ENCODE results near the gene FLCN. TPM values are rescaled to one million over a fixed set of nuclear protein-coding genes. Genes with fewer than 3 reads are reported as not detected.

FLCN gene
- total RNA-seq, 4 donors from 2014 or later, result 13.2 to 82.0 (median 61.5) TPM

- Histone ChIP-seq H3K4me3 (no peak overlapping the region), H3K27ac (no peak overlapping the region), H3K27me3 (no peaks in the 10 kb centered on the region), H3K4me1 (no peaks in the 10 kb centered on the region), H3K9me3 (no peaks in the 10 kb centered on the region), H3K36me3 (no peaks in the 10 kb centered on the region)
- no peak for DNase-seq
- TF ChIP-seq POLR2A (IDR thresholded peaks at IDR 0.05) (no peak), CTCF (IDR thresholded peaks at IDR 0.05) (no peak)
- intact Hi-C loops (cut with DNase I; ENCODE audit: low total_unique reads), result no loop called here
These were observed 61.1 kb downstream of the FLCN start for GRCh38 chr17:17175917-17176316.

- TF ChIP-seq POLR2A (IDR thresholded peaks at IDR 0.05), result no peak
- no peak for TF ChIP-seq CTCF (IDR thresholded peaks at IDR 0.05)
- Histone ChIP-seq H3K4me3 (no peak overlapping the region), H3K4me1 (no peaks in the 10 kb centered on the region), H3K27ac (no peak overlapping the region), H3K9me3 (no peaks in the 10 kb centered on the region), H3K36me3 (no peaks in the 10 kb centered on the region), H3K27me3 (no peaks in the 10 kb centered on the region)
- DNase-seq, result no peak
- intact Hi-C loops (cut with DNase I; ENCODE audit: low total_unique reads), result no loop called here
These were observed 61.6 kb downstream of the FLCN start for GRCh38 chr17:17175340-17175739.

- no peak for DNase-seq
- Histone ChIP-seq H3K27ac (no peak overlapping the region), H3K9me3 (no peaks in the 10 kb centered on the region), H3K4me3 (no peak overlapping the region), H3K4me1 (no peaks in the 10 kb centered on the region), H3K27me3 (no peaks in the 10 kb centered on the region), H3K36me3 (no peaks in the 10 kb centered on the region)
- TF ChIP-seq CTCF (IDR thresholded peaks at IDR 0.05) (no peak), POLR2A (IDR thresholded peaks at IDR 0.05) (no peak)
- intact Hi-C loops (cut with DNase I; ENCODE audit: low total_unique reads), result no loop called here
These were observed 63.0 kb downstream of the FLCN start for GRCh38 chr17:17173921-17174320.

- DNase-seq, result no peak
- Histone ChIP-seq H3K9me3 (no peaks in the 10 kb centered on the region), H3K4me1 (no peaks in the 10 kb centered on the region), H3K4me3 (no peak overlapping the region), H3K27me3 (no peaks in the 10 kb centered on the region), H3K36me3 (no peaks in the 10 kb centered on the region), H3K27ac (no peak overlapping the region)
- TF ChIP-seq CTCF (IDR thresholded peaks at IDR 0.05) (no peak), POLR2A (IDR thresholded peaks at IDR 0.05) (no peak)
- intact Hi-C loops (cut with DNase I; ENCODE audit: low total_unique reads), result no loop called here
These were observed 64.0 kb downstream of the FLCN start for GRCh38 chr17:17172990-17173389.

- Histone ChIP-seq H3K27me3 (no peaks in the 10 kb centered on the region), H3K27ac (no peak overlapping the region), H3K9me3 (no peaks in the 10 kb centered on the region), H3K4me1 (no peaks in the 10 kb centered on the region), H3K36me3 (no peaks in the 10 kb centered on the region), H3K4me3 (no peak overlapping the region)
- peak in 1 of 2 donors; percentile 49 for DNase-seq
- TF ChIP-seq CTCF (IDR thresholded peaks at IDR 0.05) (no peak), POLR2A (IDR thresholded peaks at IDR 0.05) (no peak)
- intact Hi-C loops (cut with DNase I; ENCODE audit: low total_unique reads), result no loop called here
These were observed 64.7 kb downstream of the FLCN start for GRCh38 chr17:17172001-17172939.

Data from uterus (tissue), 4 donors.